LNCAP (cell line): ENCODE results near the gene CALHM2.

Source experiments
- CTCF ChIP-seq: fragments of 450-650 bp; IDR thresholded peaks from 2 replicates; pipeline ENCODE4 v1.5.1; 2017; ENCODE audit warnings: mild to moderate bottlenecking

The CALHM2 gene

GRCh38 chr10:103444478-103444877, 7.7 kb downstream of the CALHM2 start:
- TF ChIP-seq CTCF: no peak

- no peak for TF ChIP-seq CTCF
Observed at GRCh38 chr10:103443475-103444185, 8.5 kb downstream of the CALHM2 start.

GRCh38 chr10:103442031-103442461, 10.1 kb downstream of the CALHM2 start:
- no peak for TF ChIP-seq CTCF

GRCh38 chr10:103441611-103442010, 10.6 kb downstream of the CALHM2 start:
- no peak for TF ChIP-seq CTCF

GRCh38 chr10:103441206-103441605, 11.0 kb downstream of the CALHM2 start:
- no peak for TF ChIP-seq CTCF

GRCh38 chr10:103440416-103440815, 11.8 kb downstream of the CALHM2 start:
- TF ChIP-seq CTCF: no peak

GRCh38 chr10:103439776-103440175, 12.4 kb downstream of the CALHM2 start:
- no peak for TF ChIP-seq CTCF

GRCh38 chr10:103433858-103434257, 18.3 kb downstream of the CALHM2 start:
- TF ChIP-seq CTCF: no peak
